GM10248 (cell line): Measurements from ENCODE around the gene ALDH4A1.
"Not testable (repeated sequence)": the region's sequence is repeated elsewhere in the genome, so short reads cannot be mapped to it uniquely, and the experiment has no call there.

Source experiments
- CTCF ChIA-PET: fragments of 300-600 bp; sonication (Branson Sonifier 250); formaldehyde crosslinking; extraction: SDS; loops from one replicate; lab custom pipeline; 2021; ENCODE audit warnings: antibody characterized with exemption; lab: Yijun Ruan, JAX
- POLR2A ChIA-PET: fragments of 350-650 bp; sonication (Branson Sonifier 250); formaldehyde crosslinking; extraction: SDS; loops from one replicate; lab custom pipeline; 2020; ENCODE audit warnings: antibody characterized with exemption; lab: Yijun Ruan, JAX
- DNase-seq: peaks from one replicate; pipeline ENCODE4 v3.0.0; 2012; ENCODE audit errors: extremely low spot score
- CTCF ChIP-seq: IDR thresholded peaks from 2 replicates; pipeline ENCODE4 v1.5.1; 2012; ENCODE audit warnings: mild to moderate bottlenecking, low read depth; ENCODE audit errors: extremely low read depth, missing control alignments, control extremely low read depth

ALDH4A1 gene

GRCh38 chr1:18895317-18895716, 7.0 kb downstream of the ALDH4A1 start:
- TF ChIP-seq CTCF: no peak
- ChIA-PET POLR2A (no interaction called here), CTCF (interaction anchor here (1.2 to 9.0 kb wide), 3 partner anchors 10 to 18 kb away, joined by 4 to 89 read pairs (median 19); no protein-coding TSS in a partner anchor)
- DNase-seq: no peak

- TF ChIP-seq CTCF: no peak
- ChIA-PET CTCF (interaction anchor here (1.1 to 9.0 kb wide), 4 partner anchors 8 to 20 kb away, joined by 5 to 89 read pairs (median 10); no protein-coding TSS in a partner anchor), POLR2A (interaction anchor here (0.6 kb wide), 1 partner anchor 29 kb away, joined by 3 read pairs; no protein-coding TSS in a partner anchor)
- no peak for DNase-seq
These were observed 9.2 kb downstream of the ALDH4A1 start for GRCh38 chr1:18893120-18893519.

DNA sequence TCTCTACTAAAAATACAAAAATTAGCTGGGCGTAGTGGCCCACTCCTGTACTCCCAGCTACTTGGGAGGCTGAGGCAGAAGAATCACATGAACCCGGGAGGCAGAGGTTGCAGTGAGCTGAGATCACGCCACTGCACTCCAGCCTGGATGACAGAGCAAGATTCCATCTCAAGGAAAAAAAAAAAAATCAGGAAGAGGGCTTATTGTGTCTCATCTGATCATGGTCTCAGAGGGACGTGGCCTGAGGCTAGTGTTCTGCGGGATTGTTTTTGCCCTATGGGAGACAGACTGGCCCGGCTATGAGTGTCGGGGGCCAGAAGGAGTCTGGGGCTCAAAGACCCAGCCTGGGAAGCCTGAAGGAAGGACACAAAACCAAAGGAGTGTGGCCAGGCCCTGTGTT, 10.5 kb downstream of the ALDH4A1 start:
- DNase-seq, POLR2A ChIA-PET: not testable (repeated sequence)
- CTCF ChIA-PET: interaction anchor here (1.0 to 9.0 kb wide), 4 partner anchors 7 to 21 kb away, joined by 3 to 89 read pairs (median 14); no protein-coding TSS in a partner anchor

GRCh38 chr1:18891426-18891780, 11.0 kb downstream of the ALDH4A1 start:
- POLR2A ChIA-PET: no interaction called here
- CTCF ChIA-PET: interaction anchor here (1.0 to 9.0 kb wide), 4 partner anchors 6 to 22 kb away, joined by 3 to 89 read pairs (median 14); no protein-coding TSS in a partner anchor

DNA sequence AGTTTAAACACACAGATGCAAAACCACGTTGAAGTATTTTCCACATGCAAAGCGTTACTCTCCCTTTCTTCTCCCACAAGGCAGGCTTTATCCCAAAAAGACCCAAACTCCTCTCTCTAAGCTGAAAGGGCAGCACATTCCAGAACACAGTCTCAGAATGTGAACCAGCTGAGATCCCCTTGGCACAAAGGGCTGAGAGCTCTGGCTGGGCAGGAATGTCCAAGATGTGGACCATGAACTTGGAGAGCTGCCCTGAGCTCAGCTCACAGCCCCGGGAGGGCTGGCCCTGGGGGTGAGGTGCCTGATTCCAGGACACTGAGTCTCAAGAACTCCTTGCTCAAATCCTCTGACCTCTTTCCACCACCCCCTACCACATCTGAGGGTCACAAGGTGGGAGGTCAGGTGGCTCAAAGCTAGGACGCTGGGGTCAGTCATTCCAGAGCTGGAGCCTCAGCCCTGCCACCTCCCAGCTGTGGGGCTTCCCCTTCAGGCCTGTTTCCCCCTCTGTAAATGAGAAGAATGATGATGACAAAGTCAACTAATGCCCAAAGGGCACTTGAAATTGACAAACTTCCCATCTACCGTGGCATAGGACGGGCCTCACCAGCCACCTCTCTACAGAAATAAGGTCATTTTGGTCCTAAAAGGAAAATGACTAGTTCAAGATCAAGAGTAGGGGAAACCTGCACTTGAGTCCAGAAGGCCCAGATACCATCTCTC, 11.5 kb downstream of the ALDH4A1 start:
- CTCF ChIA-PET: interaction anchor here (1.0 to 4.3 kb wide), 3 partner anchors 15 to 22 kb away, joined by 3 to 21 read pairs (median 8); no protein-coding TSS in a partner anchor
- POLR2A ChIA-PET: no interaction called here

More at GRCh38 chr1:18891426-18891780, 11.0 kb downstream of the ALDH4A1 start:
- no peak for DNase-seq
- TF ChIP-seq CTCF: no peak

GRCh38 chr1:18886003-18886335, 16.4 kb downstream of the ALDH4A1 start:
- DNase-seq: no peak
- ChIA-PET POLR2A (no interaction called here), CTCF (interaction anchor here (1.1 to 5.5 kb wide), 5 partner anchors 10 to 208 kb away, joined by 3 to 89 read pairs (median 25); no protein-coding TSS in a partner anchor)
- no peak for TF ChIP-seq CTCF

More for the DNA sequence above, 11.5 kb downstream of the ALDH4A1 start:
- no peak for DNase-seq
- no peak for TF ChIP-seq CTCF
